ENCODE data around the gene CAMK2D.

DNA sequence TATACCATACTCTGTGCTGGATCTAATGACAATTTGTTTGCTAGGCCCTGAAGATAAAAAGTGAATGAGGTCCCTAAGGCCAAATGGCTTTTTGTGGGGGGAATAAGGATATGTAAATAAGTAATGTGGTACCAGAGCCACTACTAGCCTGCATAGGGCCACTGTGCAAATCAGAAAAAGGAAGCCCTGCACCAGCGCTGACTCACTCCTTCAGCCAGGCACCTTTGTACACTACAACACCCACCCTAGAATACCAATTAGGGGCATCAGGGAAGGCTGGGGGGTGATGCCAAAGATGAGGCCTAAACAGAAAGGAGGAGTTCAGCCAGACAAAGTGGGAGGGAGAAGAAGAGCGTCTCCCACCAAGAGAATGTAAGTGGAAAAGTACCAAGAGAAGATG is 122.2 kb downstream of the CAMK2D start:
- TF ChIP-seq CTCF (conservative IDR thresholded peaks at IDR 0.05; ENCODE audit: low read depth, low read length) = no peak
- TF ChIP-seq EZH2 (IDR thresholded peaks at IDR 0.05; ENCODE audit: low read length, unreplicated experiment) = no peak
- no peak for TF ChIP-seq EZH2phosphoT487 (IDR thresholded peaks at IDR 0.05; ENCODE audit: borderline replicate concordance, low read length)
